ENCODE measurements around the gene SSBP3. TPM values are rescaled to one million over a fixed set of nuclear protein-coding genes. Genes with fewer than 3 reads are reported as not detected.

SSBP3 gene
- total and polyA plus RNA-seq, 9 of the 15 experiments (the other 6 are each of a cell fraction or from before 2014, with no cell fraction given) = 8.7 to 108 (median 33.8) TPM

- TF ChIP-seq HMGXB4 (CRISPR knock-in tag; IDR thresholded peaks at IDR 0.05) = no peak
- no peak for TF ChIP-seq RBM17 (IDR thresholded peaks at IDR 0.05; ENCODE audit: borderline replicate concordance, low read depth, low read length)
- no peak for TF ChIP-seq FOXO4 (CRISPR knock-in tag; IDR thresholded peaks at IDR 0.05)
- TF ChIP-seq NR2C2 (CRISPR knock-in tag; IDR thresholded peaks at IDR 0.05) = no peak
- no peak for TF ChIP-seq NR2C2 (tag; IDR thresholded peaks at IDR 0.05)
- 0 out of 2 replicates have a peak, but pooled peaks have one; percentile 18 for TF ChIP-seq ESRRA (IDR thresholded peaks at IDR 0.05; ENCODE audit: borderline replicate concordance, low read depth)
- TF ChIP-seq SNRNP70 (optimal IDR thresholded peaks at IDR 0.05; ENCODE audit: low read depth, low read length) = no peak
- peak; percentile 46 to 56; a peak in 3 of 4 replicates for TF ChIP-seq KDM1A (IDR thresholded peaks at IDR 0.05)
- TF ChIP-seq PYGO2 (tag; IDR thresholded peaks at IDR 0.05) = no peak
- TF ChIP-seq HMG20A (CRISPR knock-in tag; conservative IDR thresholded peaks at IDR 0.05) = no peak
- peak; percentile 67 for TF ChIP-seq KDM5B (IDR thresholded peaks at IDR 0.05; ENCODE audit: insufficient replicate concordance, low read depth, low read length)
- no peak for TF ChIP-seq ZNF436 (CRISPR knock-in tag; IDR thresholded peaks at IDR 0.05)
- no peak for TF ChIP-seq SIRT6 (IDR thresholded peaks at IDR 0.05; ENCODE audit: low read depth, low read length)
- TF ChIP-seq MEF2A (IDR thresholded peaks at IDR 0.05; ENCODE audit: control insufficient read depth, low read depth, low read length) = no peak; the same call in 1 of the 2 replicates
- TF ChIP-seq CEBPZ (IDR thresholded peaks at IDR 0.05; ENCODE audit: borderline replicate concordance, low read depth, low read length) = no peak
- peak; percentile 62 for TF ChIP-seq EP300 (IDR thresholded peaks at IDR 0.05; ENCODE audit: low read length)
- TF ChIP-seq JUND (IDR thresholded peaks at IDR 0.05; ENCODE audit: borderline replicate concordance, low read depth, low read length) = peak; percentile 31; the same call in 1 of the 2 replicates
- peak; percentile 68; the same call in 2 of the 3 replicates for TF ChIP-seq JUND (tag; IDR thresholded peaks at IDR 0.05; ENCODE audit: borderline replicate concordance, low read depth, low read length)
- TF ChIP-seq ZBTB1 (CRISPR knock-in tag; IDR thresholded peaks at IDR 0.05; ENCODE audit: borderline replicate concordance, low read depth) = no peak
- TF ChIP-seq ZNF561 (CRISPR knock-in tag; conservative IDR thresholded peaks at IDR 0.05) = no peak
- TF ChIP-seq XRCC5 (IDR thresholded peaks at IDR 0.05; ENCODE audit: low read depth, low read length) = no peak
These were observed 3.3 kb upstream of the SSBP3 start (continued) for GRCh38 chr1:54409156-54410142.
